ENCODE measurements around the gene RHBDF2.

RHBDF2 gene

DNA sequence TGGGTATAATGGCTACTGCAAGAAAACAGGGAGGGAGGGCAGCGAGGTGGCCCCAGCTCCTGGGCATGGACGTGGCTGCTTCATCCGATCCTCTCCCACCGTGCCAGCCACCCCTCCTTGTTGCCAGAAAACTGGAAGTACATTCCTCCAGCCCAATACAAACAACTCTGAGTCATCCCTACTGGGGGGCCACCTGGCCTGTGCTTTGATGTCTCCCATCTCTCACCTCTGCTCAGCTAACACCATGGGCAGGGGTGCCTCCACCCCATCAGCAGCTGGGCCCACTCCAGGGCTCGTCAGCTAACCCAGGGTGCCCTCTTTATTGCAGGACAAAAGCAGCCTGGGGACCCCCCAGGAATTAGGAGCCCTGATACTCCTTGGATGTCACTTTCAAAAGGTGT, 2.0 kb downstream of the RHBDF2 start:
- no peak for DNase-seq

DNA sequence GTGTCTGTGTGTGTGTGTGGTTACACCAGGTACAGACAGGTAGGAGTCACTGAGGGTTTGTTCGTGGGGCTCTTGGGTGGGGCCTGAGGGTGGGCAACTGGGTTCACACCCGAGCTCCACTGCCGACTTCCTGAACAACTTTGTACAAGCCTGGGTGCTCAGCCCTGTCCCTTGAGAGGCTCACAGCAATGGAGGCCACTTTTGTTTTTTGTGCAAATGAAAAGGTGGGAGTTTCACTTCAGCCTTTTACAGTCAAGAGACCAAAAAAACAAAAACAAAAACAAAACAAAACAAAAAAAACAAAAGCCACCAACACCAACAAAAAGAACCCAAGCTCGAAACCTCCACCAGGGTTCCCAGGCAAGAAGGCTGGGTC, 2.4 kb downstream of the RHBDF2 start:
- no peak for DNase-seq

DNA sequence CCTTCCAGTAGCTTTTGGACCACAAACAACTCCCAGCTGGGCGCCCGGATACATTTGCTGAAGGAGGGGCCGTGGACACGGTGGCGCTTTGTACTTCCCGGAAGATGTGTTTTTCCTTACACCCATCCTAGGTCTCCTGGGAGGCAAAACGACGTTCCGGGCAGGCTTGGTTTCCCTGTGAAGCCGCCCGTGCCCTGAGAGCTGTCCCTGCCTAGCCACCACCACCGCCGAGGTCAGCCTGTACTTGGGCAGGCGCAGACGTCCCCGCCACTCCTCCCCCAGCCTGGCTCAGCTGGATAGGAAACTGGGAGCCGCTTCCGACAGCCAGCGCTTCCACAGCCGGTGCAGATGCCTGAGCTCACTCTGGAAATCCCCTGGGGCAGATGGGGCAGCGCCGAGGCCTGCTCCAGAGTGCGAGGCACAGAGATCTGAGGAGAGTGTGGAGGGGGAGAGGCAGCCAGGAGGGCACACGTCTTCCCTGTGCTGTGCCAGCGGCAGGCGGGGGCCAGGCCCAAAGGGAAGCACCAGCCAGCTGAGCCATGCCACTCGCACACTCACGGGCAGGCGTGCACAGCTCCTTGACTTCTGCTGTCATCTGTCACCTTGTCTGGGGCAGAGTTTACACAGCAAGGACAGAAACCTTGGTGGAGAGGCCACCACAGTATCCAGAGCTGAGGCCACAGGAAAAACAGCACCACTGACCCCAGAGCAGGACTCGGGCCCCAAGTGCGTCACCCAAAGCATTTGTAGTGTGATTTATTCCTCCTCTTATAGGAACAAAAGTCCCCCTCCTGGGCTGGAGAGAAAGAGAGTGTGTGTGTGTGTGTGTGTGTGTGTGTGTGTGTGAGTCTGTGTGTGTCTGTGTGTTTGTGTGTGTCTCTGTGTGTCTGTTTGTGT, 3.0 kb downstream of the RHBDF2 start:
- peak; percentile 96 for DNase-seq

DNA sequence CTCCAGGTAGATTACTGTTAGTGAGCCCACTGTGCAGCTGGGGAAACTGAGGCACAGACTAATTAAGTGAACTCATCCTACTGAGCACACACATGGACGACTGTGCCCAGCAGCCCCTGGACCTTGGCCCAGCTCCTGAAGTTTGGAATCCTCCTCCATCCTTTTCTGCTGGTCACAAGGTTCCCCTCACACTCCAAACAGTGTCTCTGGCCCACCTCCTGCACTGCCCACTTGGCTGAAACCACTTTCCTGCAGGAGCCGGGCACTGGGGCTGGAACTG, 3.6 kb downstream of the RHBDF2 start:
- no peak for DNase-seq

DNA sequence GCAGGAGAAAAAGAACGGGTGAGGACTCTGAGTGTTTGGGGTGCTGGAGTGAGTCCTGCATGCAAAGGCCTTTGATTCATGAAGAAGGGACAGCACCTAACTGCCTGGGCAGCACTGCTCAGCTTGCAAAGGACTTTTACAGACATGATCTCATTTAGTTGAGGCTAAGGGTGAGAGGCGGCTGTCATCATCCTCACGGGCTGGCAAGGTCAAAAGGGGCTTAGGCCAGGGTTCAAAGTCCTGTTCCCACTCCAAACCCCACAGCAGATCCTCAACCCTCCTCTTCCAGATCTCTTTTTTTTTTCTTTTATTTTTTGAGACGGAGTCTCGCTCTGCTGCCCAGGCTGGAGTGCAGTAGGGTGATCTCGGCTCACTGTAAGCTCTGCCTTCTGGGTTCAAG, 4.8 kb downstream of the RHBDF2 start:
- DNase-seq = no peak

DNA sequence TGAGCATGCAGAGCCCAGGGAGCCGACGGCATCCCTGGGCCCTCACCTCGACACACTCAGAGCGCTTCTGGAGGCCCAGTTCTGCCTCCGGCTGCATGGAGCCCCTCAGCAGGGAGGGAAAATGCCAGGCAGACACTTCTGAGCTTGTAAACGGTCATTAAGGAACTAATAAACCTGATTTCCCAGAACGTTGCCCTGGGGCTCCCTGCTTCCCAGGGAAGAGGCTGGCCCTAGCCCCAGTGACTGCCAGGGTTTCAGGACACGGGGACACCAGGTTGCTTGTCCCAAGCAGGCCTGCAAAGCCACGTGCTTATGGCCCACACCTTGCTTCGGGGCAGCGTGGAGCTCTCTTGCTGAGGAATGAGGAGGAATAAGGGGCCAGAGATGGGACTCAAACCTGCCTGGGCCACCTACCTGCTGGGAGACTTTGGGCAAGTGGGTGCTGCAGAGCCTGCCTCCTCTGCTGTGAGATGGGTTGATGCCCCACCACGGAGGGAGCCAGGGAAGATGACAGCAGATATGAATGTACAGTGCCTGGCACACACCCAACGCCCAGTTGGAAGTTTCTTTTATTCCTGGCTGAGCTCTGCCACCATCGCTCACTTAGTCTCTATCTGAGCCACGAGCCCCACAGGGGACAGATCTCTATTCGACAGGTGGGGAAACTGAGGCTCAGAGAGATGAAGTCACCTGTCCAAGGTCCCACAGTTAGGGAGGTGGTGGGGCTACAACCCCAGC, 5.4 kb downstream of the RHBDF2 start:
- no peak for DNase-seq

DNA sequence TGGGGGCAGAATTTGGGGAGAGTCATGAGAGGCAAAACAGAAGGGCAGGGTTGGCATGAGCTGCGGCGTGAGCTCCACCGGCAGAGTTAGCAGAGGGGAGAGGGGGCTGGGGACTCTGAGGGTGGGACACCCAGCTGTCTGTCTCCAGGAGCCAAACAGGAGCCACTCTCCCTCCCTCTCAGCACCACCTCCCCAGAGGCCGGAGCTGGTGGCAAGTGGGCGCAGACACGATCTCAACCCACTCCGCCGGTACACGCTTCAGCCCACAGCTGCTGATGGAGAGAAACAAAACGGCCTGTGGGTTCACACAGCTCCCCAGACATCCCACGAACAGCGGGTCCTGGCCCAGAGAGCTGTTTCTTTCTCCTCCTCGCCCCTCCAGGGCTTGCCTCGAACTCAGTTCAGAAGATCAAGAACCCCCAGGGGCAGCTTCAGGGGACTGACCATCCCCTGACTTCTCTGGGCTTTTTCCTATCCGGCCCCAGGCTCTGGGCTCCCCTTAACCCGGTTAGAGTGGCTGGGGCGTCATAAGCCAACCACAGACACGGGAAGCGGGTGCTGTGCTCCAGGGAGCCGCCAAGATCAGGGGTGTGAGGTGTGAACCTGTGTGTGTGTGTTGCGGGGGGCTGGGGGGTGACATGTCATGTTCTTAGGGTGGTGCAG, 7.6 kb downstream of the RHBDF2 start:
- DNase-seq = no peak

DNA sequence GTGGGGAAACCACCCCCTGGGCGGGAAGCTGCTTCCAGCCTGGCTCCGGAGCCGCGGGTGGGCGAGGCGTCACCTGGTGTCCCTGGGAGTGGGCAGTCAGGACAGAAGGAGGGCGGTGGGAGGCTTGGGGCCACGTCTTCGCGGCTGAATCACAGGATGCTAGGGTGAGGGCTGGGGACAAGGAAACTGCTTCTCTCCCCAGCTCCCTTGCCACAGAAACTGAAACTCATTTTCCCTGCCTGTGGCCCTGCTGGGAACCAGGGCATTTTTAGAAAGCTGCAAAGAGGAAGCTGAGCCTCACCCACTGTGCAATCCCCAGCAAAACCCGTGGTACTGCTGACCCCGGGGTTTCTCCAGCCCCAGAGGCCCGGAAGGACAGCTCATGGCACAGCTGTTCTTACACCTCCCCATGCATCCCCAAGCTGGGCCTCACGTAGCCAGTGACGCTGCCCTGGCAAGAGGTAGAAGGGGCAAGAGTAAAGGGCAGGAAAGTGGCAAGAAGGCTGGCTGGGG, 8.2 kb downstream of the RHBDF2 start:
- no peak for DNase-seq

DNA sequence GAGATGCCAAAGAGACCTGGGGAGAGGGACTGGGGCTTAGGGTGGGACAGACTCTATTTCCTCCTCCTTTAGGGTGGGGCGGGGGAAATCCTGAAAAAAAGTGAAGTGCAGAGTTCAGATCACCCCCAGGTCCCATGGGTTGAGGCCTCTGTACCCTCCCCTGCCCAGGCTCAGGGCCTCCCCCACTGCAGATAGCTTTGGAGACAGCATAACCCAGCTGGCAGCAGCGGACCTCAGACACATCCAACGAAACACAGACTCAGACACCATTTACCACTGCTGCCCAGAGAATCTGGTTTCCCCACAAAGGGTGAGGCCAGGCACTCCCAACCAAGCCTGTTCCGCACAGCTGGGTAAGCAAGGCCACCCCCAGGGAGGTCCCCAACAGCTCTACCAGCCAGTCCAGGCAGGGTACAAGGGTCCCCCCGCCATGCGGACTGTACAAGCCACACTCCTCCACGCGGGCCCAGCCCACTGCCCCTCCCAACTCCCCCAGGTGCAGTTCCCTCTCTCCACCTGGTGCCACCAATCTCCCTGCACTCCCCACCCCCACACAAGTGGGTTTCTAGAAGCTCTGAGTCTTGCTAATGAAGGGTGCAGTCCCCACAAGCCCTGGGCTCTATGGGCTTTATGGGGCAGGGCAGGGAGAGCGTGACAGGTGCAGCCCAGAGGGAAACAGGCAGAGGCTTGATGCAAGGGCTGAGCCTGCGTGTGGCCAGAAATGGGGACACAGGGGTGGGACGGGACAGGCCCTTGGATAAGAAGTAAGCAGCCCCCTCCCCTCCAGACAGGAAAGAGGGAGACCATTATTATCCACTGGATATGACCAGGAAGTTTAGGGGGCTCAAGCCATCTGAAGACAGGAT, 8.9 kb downstream of the RHBDF2 start:
- DNase-seq = no peak

DNA sequence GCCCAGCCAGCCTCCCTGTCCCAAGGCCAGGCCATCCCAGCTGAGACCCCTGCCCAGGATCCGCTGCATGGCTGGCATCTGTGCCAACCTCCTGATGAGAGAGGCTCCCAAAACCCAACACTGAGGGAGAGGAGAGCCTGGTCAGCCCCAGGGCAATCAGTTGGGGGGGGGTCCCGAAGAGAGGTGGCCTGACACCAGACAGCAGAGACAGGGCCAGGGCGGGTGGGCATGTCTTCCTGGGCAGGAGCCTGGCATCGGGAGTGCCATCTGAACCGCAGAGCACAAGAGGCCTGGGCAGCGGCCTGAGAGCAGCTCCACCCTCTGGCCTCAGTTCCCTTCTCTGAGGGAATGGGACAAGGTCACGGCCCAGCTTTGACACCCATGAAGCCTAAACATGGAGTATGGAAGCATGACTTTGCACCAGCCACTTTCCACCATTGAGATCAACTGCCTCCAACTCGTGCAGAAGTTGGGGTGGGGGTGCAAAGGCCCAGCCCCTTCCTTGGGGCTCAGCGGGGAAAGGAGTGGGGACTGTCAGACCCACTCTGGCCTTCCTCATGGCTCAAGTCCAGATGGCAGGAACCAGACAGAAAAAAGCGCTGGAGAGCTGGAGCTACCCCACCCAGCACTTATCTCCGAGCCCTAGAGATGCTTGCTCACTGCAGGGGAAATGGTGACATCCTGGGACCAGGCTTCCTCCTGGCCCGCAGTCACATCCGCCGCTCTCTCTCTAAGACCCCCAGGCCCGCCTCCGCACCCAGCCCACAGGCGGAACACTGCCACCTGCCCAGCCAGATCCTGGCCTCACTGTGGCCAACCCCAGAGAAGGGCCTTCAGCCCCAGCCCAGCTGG, 9.7 kb downstream of the RHBDF2 start:
- no peak for DNase-seq

DNA sequence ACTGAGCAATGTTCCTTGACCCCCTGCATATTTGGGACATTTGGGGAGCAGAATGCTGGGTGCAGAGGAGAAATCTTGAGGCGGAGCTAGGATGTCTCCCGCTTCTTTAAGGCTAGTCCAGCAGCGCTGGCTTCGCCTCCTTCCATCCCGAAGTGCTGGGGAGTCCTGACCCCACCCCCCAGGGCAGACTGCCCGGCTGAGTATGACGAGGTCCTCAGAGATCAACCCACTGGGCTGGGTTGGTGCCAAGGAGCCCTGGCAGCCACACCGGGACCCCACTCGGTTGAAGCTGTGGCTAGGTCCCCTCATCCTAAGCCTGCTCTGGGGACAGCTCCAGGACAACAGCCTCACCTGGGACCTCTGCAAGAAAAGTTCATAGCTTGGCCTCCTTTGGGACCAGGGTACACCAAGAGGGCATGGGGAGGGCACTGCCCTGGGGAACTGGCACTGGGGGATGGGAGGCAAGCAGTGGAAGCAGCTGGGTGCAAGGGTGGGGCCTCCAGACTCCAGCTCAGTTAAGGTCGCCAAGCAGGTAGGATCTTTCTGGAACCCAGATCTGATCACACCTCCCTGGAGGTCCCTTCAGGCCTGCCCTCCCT, 11.0 kb downstream of the RHBDF2 start:
- no peak for DNase-seq

DNA sequence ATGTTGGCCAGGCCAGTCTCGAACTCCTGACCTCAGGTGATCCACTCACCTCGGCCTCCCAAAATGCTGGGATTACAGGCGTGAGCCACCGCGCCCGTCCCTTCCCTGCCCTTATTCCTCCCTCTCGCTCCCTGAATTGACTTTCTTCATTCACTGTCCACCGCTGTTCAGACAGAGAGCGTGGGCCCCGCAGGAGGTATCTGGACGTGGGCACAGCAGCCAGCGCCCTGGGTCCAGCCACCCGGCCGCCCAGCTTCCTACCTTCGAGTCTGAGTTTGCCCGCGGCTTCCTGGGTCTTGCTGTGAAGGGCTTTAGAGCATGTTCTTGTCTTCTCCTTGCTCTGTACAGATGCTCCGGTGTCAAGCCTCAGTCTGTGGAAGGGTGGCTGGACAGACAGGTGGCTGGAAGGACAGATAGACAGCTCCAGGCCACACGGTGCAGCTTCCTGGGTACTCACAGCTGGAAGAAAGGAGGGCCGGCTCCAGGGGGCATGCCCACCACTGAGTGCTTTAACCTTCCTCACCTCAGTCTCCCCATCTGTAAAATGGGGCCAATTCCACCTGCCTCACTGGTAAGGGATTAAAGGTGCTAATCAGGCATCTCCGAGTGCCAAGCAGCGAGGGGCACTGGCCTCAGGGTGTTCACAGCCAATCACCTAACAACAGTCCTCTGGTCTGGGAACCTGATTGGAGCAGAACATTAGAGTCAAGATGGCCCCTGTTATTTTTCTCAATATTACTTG, 13.6 kb downstream of the RHBDF2 start:
- no peak for DNase-seq

DNA sequence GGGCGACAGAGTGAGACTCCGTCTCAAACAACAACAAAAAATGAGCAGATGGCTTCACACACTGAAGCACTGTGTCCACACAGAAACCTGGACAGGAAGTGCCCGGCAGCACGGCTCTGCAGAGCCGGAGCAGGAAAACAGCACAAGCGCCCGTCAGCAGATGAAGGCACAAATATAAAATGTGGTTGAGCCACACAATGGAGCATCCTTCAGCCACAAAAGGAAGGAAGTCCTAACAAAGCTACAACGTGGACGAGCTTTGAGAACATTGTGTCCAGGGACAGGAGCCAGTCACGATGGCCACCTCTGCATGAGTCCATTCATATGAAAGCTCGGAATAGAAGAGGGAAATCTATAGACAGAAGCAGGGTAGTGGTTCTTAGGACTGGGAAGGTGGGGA, 15.7 kb downstream of the RHBDF2 start:
- DNase-seq = no peak

DNA sequence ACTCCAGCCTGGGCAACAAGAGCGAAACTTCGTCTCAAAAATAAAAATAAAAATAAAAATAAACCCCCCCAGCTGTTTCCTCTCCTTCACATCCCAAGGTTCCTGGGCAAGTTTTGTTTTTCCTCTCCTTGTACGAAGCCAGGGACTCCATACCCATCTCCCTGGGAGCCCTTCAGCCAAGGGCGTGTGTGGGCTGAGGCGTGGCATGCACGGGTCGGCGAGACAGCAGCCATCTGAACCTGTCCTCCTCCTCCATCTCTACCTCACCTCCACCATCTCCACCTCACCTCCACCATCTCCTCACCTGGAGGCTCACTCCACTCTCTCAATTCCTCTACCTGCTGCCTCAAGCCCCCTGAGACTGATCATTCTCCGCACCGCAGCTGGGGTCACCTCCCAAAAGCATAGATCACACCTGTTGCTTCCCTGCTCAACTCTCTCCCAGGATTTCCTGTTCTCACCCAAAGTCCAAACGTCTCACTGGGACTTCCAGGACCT, 16.9 kb downstream of the RHBDF2 start:
- no peak for DNase-seq

DNA sequence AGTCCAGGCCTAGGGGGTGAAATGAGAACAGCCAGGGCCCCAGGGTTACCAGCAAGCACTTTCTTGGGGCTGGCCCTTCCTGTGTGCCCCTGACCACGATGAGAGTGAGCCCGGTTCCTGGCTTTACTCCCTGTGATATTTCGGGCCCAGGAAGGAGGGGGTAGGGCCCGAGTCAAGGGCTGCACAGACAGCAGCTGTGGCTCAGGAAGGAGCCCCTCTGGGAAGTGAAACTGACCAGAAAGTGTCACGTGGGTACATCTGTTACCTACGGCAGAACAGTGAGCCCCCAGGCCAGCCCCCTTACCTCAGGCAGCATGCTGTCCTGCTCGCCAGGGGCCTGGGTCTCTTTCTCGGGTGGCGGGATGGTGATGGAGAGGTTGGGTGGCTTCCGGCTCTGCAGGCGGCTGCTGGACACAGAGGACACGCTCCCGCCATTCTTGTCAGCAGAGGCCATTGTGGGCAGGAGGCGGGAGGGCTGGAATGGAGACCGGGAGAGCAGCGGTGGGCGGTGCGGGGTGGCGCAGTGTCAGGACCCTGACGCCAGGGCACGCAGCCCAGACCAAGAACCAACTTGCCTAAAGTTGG, 20.1 kb downstream of the RHBDF2 start:
- DNase-seq = no peak

DNA sequence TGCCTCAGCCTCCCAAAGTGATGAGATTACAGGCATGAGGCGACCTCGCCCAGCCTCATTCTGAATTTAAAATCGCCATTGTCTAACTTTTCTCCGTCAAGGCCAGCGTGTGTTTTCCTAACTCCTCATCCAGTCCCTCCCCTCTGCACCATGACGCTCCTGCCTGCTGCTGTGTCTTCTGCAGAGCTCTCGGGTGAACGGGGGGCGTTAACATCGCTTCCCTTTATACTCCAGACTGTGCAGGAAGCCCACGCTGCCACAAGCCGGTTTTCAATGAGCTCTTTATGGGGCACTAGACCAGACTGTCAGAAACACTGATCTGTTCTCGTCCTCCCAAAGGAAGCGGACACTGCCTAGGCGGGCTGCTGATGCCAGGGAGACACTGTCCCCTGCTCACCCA, 20.6 kb downstream of the RHBDF2 start:
- no peak for DNase-seq

DNA sequence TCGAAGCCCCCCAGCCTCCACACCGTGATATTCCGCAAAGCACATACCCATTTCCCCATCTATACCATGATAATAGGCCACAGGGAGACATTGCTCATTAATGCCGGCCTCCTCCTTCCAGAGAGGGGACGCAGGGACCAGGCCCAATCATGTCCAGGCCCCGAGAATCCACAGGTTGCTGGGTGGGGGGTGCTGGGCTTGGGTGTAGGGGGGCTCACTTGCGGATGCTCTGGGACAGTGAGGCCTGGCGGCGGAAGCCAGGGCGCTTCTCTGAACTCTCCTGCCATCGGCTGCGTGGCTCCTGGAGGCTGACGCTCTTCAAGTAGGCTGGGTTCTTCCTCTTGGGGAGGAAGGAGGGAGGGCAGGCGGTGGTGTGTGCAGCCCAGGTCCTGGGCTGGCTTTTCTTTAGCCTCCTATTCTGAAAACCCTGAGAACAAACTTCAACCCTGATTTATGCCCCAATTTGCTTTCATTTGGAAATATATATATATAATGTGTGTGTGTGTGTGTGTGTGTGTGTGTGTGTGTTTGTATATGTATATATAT, 21.6 kb downstream of the RHBDF2 start:
- no peak for DNase-seq

DNA sequence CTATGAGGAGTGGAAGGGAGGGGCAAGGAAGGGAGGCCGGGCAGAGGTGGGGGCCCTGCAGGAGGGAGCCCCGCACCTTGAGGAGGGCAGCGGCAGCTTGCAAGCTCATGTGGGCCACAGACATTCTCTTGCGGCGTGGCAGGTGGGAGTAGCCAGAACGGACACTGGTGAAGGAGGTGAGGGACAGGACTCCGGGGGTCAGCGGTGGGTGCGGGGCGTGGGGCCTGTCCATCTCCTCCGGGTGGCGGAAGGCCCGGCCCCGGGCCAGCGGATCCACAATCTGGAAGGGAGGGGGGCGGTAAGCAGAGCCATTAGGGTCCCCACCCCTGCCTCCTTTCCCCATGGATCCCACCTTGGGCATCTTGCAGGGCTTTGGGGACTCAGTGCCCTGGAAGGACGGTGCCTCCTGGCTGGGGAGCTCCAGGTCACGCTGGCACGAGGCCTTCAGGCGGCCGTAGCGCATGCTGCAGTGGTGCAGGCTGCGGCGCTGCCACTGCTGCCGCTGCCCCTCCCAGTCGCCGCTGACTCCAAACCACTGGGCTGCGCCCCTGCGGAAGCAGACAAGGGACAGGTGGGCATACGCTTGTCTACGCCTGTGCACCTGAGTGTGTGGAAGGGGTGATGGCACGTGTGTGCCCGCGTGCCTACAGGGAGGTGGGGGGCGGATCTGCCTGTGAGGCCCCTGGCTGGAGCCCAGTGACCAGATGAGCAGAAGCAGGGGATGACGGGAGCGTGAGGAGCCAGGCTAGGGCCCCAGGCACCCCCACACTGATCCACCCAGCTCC, 22.3 kb downstream of the RHBDF2 start:
- no peak for DNase-seq

DNA sequence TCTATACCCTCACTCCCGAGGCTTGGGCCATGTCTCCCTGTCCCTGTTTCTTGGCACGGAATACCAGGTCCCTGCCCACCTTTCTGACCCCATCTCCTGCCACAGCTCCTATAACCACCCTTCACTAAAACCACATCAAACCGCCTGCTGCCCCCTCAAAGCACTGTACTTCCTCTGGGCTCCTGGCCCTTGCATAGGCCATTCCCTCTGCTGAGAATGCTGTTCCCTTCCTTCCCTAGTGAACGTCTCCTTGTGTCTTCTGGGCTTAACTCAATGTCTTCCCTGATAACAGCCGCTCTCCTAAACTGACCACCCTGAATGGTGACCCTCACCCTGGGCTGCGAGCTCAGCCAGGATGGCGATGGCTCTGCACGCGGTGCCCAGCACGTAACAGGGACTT, 23.1 kb downstream of the RHBDF2 start:
- no peak for DNase-seq
